ENCODE results near the gene CD320.
"Not testable (repeated sequence)": the region's sequence is repeated elsewhere in the genome, so short reads cannot be mapped to it uniquely, and the experiment has no call there.

CD320 gene

DNA sequence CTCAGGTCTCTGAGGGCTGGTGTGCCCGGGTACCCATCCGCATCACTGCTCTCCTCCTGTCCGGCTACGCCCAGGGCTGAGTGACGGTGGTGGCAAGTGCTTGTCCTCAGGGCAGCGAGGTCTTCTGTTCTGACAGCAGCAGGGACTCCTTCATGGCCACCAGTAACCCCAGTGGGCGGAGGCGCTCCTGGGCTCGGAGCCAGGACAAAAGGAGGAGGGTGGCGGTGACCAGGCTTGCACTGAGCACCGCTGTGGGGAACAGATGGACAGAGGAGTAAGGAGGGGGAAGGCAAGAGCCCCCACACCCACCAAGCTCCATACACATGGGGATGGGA lies 5.8 kb downstream of the CD320 start (continued):
- TF ChIP-seq MYNN (tag by site-specific recombination; IDR thresholded peaks at IDR 0.05; ENCODE audit: borderline replicate concordance) (no peak), ZNF501 (tag by site-specific recombination; IDR thresholded peaks at IDR 0.05) (no peak), OSR2 (tag by site-specific recombination; IDR thresholded peaks at IDR 0.05) (no peak), ZNF341 (tag by site-specific recombination; IDR thresholded peaks at IDR 0.05; ENCODE audit: low read depth) (no peak), SCRT1 (tag by site-specific recombination; IDR thresholded peaks at IDR 0.05; ENCODE audit: borderline replicate concordance) (no peak), ZFHX2 (tag by site-specific recombination; conservative IDR thresholded peaks at IDR 0.05) (peak; percentile 31), ZNF366 (tag by site-specific recombination; conservative IDR thresholded peaks at IDR 0.05) (no peak), ZNF362 (tag by site-specific recombination; IDR thresholded peaks at IDR 0.05) (no peak)
- TF ChIP-seq, protein P1, sequence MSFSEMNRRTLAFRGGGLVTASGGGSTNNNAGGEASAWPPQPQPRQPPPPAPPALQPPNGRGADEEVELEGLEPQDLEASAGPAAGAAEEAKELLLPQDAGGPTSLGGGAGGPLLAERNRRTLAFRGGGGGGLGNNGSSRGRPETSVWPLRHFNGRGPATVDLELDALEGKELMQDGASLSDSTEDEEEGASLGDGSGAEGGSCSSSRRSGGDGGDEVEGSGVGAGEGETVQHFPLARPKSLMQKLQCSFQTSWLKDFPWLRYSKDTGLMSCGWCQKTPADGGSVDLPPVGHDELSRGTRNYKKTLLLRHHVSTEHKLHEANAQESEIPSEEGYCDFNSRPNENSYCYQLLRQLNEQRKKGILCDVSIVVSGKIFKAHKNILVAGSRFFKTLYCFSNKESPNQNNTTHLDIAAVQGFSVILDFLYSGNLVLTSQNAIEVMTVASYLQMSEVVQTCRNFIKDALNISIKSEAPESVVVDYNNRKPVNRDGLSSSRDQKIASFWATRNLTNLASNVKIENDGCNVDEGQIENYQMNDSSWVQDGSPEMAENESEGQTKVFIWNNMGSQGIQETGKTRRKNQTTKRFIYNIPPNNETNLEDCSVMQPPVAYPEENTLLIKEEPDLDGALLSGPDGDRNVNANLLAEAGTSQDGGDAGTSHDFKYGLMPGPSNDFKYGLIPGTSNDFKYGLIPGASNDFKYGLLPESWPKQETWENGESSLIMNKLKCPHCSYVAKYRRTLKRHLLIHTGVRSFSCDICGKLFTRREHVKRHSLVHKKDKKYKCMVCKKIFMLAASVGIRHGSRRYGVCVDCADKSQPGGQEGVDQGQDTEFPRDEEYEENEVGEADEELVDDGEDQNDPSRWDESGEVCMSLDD (tag by site-specific recombination; IDR thresholded peaks at IDR 0.05): no peak

GRCh38 chr19:8291337-8291736 lies 16.8 kb downstream of the CD320 start:
- H3K4me3 ChIP-seq (ENCODE audit: low read depth, low read length); H3K36me3 ChIP-seq (ENCODE audit: control insufficient read depth in 2 of 2, insufficient read depth in 1 of 2, low read length in 2 of 2); CTCF ChIA-PET; H3K27ac ChIP-seq (ENCODE audit: extremely low read depth, low read depth, low read length); H3K9me3 ChIP-seq (ENCODE audit: control insufficient read depth, insufficient read depth, low read depth, low read length); POLR2A ChIA-PET; H3K4me1 ChIP-seq (ENCODE audit: control insufficient read depth, insufficient read depth, low read length): not testable (repeated sequence)

GRCh38 chr19:8276508-8276907 lies 31.6 kb downstream of the CD320 start:
- H3K4me3 ChIP-seq (ENCODE audit: low read depth, low read length); H3K9me3 ChIP-seq (ENCODE audit: control insufficient read depth, insufficient read depth, low read depth, low read length); CTCF ChIA-PET; H3K4me1 ChIP-seq (ENCODE audit: control insufficient read depth, insufficient read depth, low read length); H3K27ac ChIP-seq (ENCODE audit: extremely low read depth, low read depth, low read length); POLR2A ChIA-PET; H3K36me3 ChIP-seq (ENCODE audit: control insufficient read depth in 2 of 2, insufficient read depth in 1 of 2, low read length in 2 of 2): not testable (repeated sequence)

- Histone ChIP-seq H3K9me3 (ENCODE audit: control insufficient read depth, insufficient read depth, low read depth, low read length) (no peaks in the 10 kb centered on the region), H3K4me3 (ENCODE audit: low read depth, low read length) (no peak overlapping the region), H3K4me1 (ENCODE audit: control insufficient read depth, insufficient read depth, low read length) (no peaks in the 10 kb centered on the region), H3K36me3 (ENCODE audit: control insufficient read depth in 2 of 2, insufficient read depth in 1 of 2, low read length in 2 of 2) (no peaks in the 10 kb centered on the region), H3K27ac (ENCODE audit: extremely low read depth, low read depth, low read length) (no peak overlapping the region)
- ChIA-PET POLR2A (no interaction called here), CTCF (interaction anchor here (0.6 to 1.6 kb wide), 9 partner anchors 13 to 1762 kb away, joined by 3 to 6 read pairs (median 4); no protein-coding TSS in a partner anchor)
- TF ChIP-seq ZFP41 (tag by site-specific recombination; IDR thresholded peaks at IDR 0.05; ENCODE audit: borderline replicate concordance) (no peak), ZNF10 (tag by site-specific recombination; IDR thresholded peaks at IDR 0.05) (peak; percentile 65; the same call in 1 of the 2 replicates), PBX3 (CRISPR knock-in tag; IDR thresholded peaks at IDR 0.05) (no peak), ZNF785 (tag by site-specific recombination; IDR thresholded peaks at IDR 0.05) (no peak)
Measured at GRCh38 chr19:8269724-8270123, 38.4 kb downstream of the CD320 start.
